Heart left ventricle (tissue), 16 donors: Measurements from ENCODE around the gene RBSN. TPM values are rescaled to one million over a fixed set of nuclear protein-coding genes. Genes with fewer than 3 reads are reported as not detected.

Experiments used
- ATAC-seq, 4 donors: fragments of 200-7000 bp; cut with Tn5 transposase; one replicate each; pipeline ENCODE4 v1.9.1; 2020 to 2022; ENCODE audit warnings: moderate library complexity in 4 of 4, mild to moderate bottlenecking in 3 of 4, moderate number of reproducible peaks in 1 of 4
- DNase-seq, 5 donors: peaks; one replicate each; pipeline ENCODE4 v3.0.0-alpha.2; 2020
- H3K27ac ChIP-seq, 12 donors: fragments of 200-600 bp; sonication (generic) in 4 of 12; one replicate each; pipeline versions ENCODE4 v1.5.0 to v1.8.0; 2016 to 2022; ENCODE audit warnings: mild to moderate bottlenecking in 2 of 12
- H3K27me3 ChIP-seq, 9 donors: fragments of 200-600 bp; sonication (generic) in 2 of 9; one replicate each; pipeline versions ENCODE4 v1.5.1 to v1.8.0; 2016 to 2022; ENCODE audit warnings: mild to moderate bottlenecking in 3 of 9
- H3K36me3 ChIP-seq, 9 donors: fragments of 200-600 bp; sonication (generic) in 2 of 9; one replicate each; pipeline versions ENCODE4 v1.5.0 to v1.8.0; 2018 to 2022; ENCODE audit warnings: mild to moderate bottlenecking in 2 of 9
- H3K4me1 ChIP-seq, 12 donors: fragments of 200-600 bp; sonication (generic) in 4 of 12; one replicate each; pipeline versions ENCODE4 v1.5.0 to v1.8.0; 2016 to 2022; ENCODE audit warnings: mild to moderate bottlenecking in 3 of 12
- H3K4me3 ChIP-seq, 12 donors: fragments of 200-600 bp; sonication (generic) in 4 of 12; one replicate each; pipeline versions ENCODE4 v1.5.0 to v1.8.0; 2017 to 2022; ENCODE audit warnings: mild to moderate bottlenecking in 9 of 12, moderate library complexity in 4 of 12
- H3K9me3 ChIP-seq, 12 donors: fragments of 200-600 bp; sonication (generic) in 4 of 12; one replicate each; pipeline versions ENCODE4 v1.5.0 to v1.8.0; 2016 to 2022; ENCODE audit warnings: mild to moderate bottlenecking in 1 of 12
- CTCF ChIP-seq, 12 donors: fragments of 200-600 bp; sonication (generic) in 4 of 12; IDR thresholded peaks; one replicate each; pipeline versions ENCODE4 v1.5.0 to v1.8.0; 2018 to 2022; ENCODE audit warnings: antibody characterized with exemption in 12 of 12, mild to moderate bottlenecking in 5 of 12
- POLR2A ChIP-seq, 2 donors: fragments of 450-650 bp; IDR thresholded peaks; one replicate each; pipeline ENCODE4 v1.6.1; 2017; ENCODE audit warnings: antibody characterized with exemption in 2 of 2, mild to moderate bottlenecking in 2 of 2, moderate library complexity in 2 of 2
- WGBS, 4 donors: extraction: QIAGEN DNeasy Blood & Tissue Kit in 2 of 4; methylation state at CpG; one replicate each; pipeline versions ENCODE4 v1.1.5 to v1.1.7; 2013 to 2018; 5-methylcytosine and 5-hydroxymethylcytosine counted together
- intact Hi-C, 10 donors: fragments of 100-400 bp; cut with DNase I; formaldehyde crosslinking; loops; one replicate each; pipeline versions ENCODE4 v1.11.1 to v1.14.2; 2022
- polyA plus RNA-seq, 2 donors: library from polyadenylated mRNA; stranded (reverse); fragments of 200-250 nt; gene quantifications; one replicate each; pipeline ENCODE4 v1.2.3, GENCODE V29; 2013
- total RNA-seq, 9 donors: library from RNA; depleted of rRNA in 2 of 9; stranded (reverse); fragments of >200 nt in 2 of 9; fragmentation: NEBNext Ultra II Directional in 3 of 9; extraction: Animal tissue kit (Norgen Biotek cat#: 25700) in 3 of 9; gene quantifications; one replicate each; pipeline versions ENCODE4 v1.1.0 to v1.2.4, GENCODE V29; 2016 to 2023
- donor health status: ischemic (EF 13 %, LVEDD 7.1; RV severe dilation, severe dysfunction).
- donor health status: healthy with polysubstance abuse.
- donor health status: DM: no; HTN: yes; CAD: no.
- donor health status: DM: no; HTN: no; CAD: no.
- donor health status: ischemic (EF 25% LVEDD 6.9; RV normal size, moderate dysfunction).
- donor health status: ischemic (EF 25% LVEDD 5.7; RV mildly dilated, moderate dysfunction).
- donor health status: healthy.
- donor health status: DM: yes; HTN: yes; CAD: no.
- donor health status: ischemic (EF 35%, LVEDD 5.7; RV mildly dilated, moderate dysfunction).
- donor health status: nonischemic (EF 11% LVEDD 7.7; RV severe dilation, severe dysfunction).
- donor health status: DM: yes; HTN: yes; CAD: no.
- donor health status: PGD.
- donor health status: ischemic (EF 29% LVEDD 5.4; RV normal size, mild dysfunction).
- donor health status: nonischemic (EF 23%, LVEDD 6.1; RV moderate dilation, normal function).

RBSN gene
- total and polyA plus RNA-seq, 11 donors: 5.1 to 24.1 (median 20.4) TPM

DNA sequence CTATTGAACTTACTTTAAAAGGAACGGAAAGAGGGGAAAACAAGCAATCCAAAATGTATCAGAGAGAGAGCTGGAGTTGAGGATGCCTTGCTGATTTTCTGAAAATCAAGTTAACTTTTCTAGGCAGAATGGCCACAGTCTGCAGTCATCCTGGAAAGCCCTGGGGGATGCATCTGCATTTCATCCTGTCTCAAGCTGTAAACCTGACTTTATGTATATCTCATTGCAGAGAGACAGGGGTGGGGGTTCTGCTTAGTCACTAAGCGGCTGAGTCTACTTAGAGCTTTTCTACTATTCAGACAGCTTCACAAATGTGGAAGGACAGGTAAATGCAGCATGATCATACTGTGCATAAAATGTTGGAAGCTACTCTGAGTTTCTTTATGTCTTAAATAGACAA, 75.2 kb downstream of the RBSN start:
- no peak for ATAC-seq
- no peak overlapping the region for H3K4me3 ChIP-seq
- intact Hi-C loops: no loop called here
- no peaks in the 10 kb centered on the region for H3K27me3 ChIP-seq
- peaks cover 0 to 100% (median 99%) of the 10 kb centered on the region in 9 donors for H3K36me3 ChIP-seq
- H3K27ac ChIP-seq: no peak overlapping the region
- no peaks in the 10 kb centered on the region for H3K4me1 ChIP-seq
- WGBS, 4 donors: 93 to 98% (median 94%) methylated on average over 2 of the region's 2 CpGs
- TF ChIP-seq CTCF (IDR thresholded peaks at IDR 0.05) (no peak), POLR2A (IDR thresholded peaks at IDR 0.05) (no peak)
- no peak for DNase-seq
- no peaks in the 10 kb centered on the region for H3K9me3 ChIP-seq

DNA sequence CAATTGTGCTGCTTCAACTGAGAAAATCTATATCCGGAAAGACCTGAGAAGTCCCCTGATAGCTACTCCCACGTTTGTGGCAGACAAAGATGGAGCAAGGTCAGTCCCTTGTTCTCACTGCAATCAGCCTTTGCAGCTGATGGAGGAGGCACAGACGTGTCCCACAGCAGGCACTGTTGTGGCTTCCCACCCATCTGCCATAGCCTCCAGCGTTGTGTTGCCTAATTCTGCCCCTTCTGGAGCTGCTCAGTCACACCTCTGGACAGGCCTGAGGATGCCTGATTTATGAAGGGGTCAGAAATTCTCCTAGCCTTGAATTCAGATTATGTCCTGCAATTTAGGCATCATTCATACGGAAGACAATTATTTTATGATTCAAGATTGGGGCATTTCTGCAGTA, 75.7 kb downstream of the RBSN start:
- intact Hi-C loops: no loop called here
- peaks cover 0 to 100% (median 99%) of the 10 kb centered on the region in 9 donors for H3K36me3 ChIP-seq
- H3K4me3 ChIP-seq: no peak overlapping the region
- TF ChIP-seq CTCF (IDR thresholded peaks at IDR 0.05) (no peak), POLR2A (IDR thresholded peaks at IDR 0.05) (no peak)
- H3K27me3 ChIP-seq: no peaks in the 10 kb centered on the region
- no peak for DNase-seq
- H3K9me3 ChIP-seq: no peaks in the 10 kb centered on the region
- H3K4me1 ChIP-seq: no peaks in the 10 kb centered on the region
- peak in 2 of 4 donors; percentile 37 to 67 for ATAC-seq
- WGBS, 4 donors: 51 to 61% (median 55%) methylated on average over 5 of the region's 5 CpGs
- H3K27ac ChIP-seq: no peak overlapping the region

Other genes with a start within 250 kb of the RBSN start
- gene NR2C2, start 151.6 kb downstream of the RBSN start, total RNA-seq: 10 to 100 TPM; 22.4 to 38.5 (median 29.9) TPM
- gene NR2C2, start 151.6 kb downstream of the RBSN start, polyA plus RNA-seq: 10 to 100 TPM in 1 of 2 donors, 1 to 10 TPM in 1; 6.2 to 15.6 TPM
- gene MRPS25, start 33.8 kb downstream of the RBSN start, total RNA-seq: 100 to 1,000 TPM in 3 of 9 donors, 10 to 100 TPM in 6; 80.9 to 133 (median 88.8) TPM
- 100 to 1,000 TPM; 117 to 173 TPM for gene MRPS25, start 33.8 kb downstream of the RBSN start, polyA plus RNA-seq
- 10 to 100 TPM; 15.4 to 38.2 (median 24.9) TPM for gene CAPN7, start 107.1 kb upstream of the RBSN start, total RNA-seq
- 10 to 100 TPM in 1 of 2 donors, 1 to 10 TPM in 1; 9.1 to 15.1 TPM for gene CAPN7, start 107.1 kb upstream of the RBSN start, polyA plus RNA-seq
- 10 to 100 TPM in 5 of 9 donors, 1 to 10 TPM in 4; 4.9 to 28.6 (median 11.7) TPM for gene SH3BP5, start 233.4 kb upstream of the RBSN start, total RNA-seq
- 1 to 10 TPM; 5.2 to 8.7 TPM for gene SH3BP5, start 233.4 kb upstream of the RBSN start, polyA plus RNA-seq